Right lobe of liver (tissue), 6 donors: ENCODE results near the gene RELL1. TPM values are rescaled to one million over a fixed set of nuclear protein-coding genes. Genes with fewer than 3 reads are reported as not detected.

Source experiments
- ATAC-seq, 4 donors: fragments of 200-7000 bp; cut with Tn5 transposase; one replicate each; pipeline ENCODE4 v1.9.1; 2020; ENCODE audit warnings: mild to moderate bottlenecking in 4 of 4, moderate library complexity in 4 of 4
- DNase-seq, 3 donors: peaks; one replicate each; pipeline ENCODE4 v3.0.0-alpha.2; 2020
- H3K27ac ChIP-seq, 3 donors: fragments of 200-600 bp; one replicate each; pipeline ENCODE4 v1.8.0; 2022
- H3K27me3 ChIP-seq, 2 donors: fragments of 200-600 bp; one replicate each; pipeline ENCODE4 v1.8.0; 2022
- H3K36me3 ChIP-seq, 4 donors: fragments of 200-600 bp; sonication (generic) in 1 of 4; one replicate each; pipeline versions ENCODE4 v1.5.1 to v1.8.0; 2017 to 2022; ENCODE audit warnings: control low read depth in 1 of 4
- H3K4me1 ChIP-seq, 4 donors: fragments of 200-600 bp; sonication (generic) in 1 of 4; one replicate each; pipeline versions ENCODE4 v1.5.1 to v1.8.0; 2017 to 2022; ENCODE audit warnings: control low read depth in 1 of 4
- H3K4me3 ChIP-seq, 3 donors: fragments of 200-600 bp; one replicate each; pipeline ENCODE4 v1.8.0; 2022
- H3K9me3 ChIP-seq, 4 donors: fragments of 200-600 bp; sonication (generic) in 1 of 4; one replicate each; pipeline versions ENCODE4 v1.5.1 to v1.8.0; 2017 to 2022; ENCODE audit warnings: control low read depth in 1 of 4
- CTCF ChIP-seq, 4 donors: fragments of 200-600 bp in 3 of 4; fragments of 450-650 bp in 1 of 4; IDR thresholded peaks; one replicate each; pipeline versions ENCODE4 v1.5.1 to v1.8.0; 2016 to 2022; ENCODE audit warnings: antibody characterized with exemption in 4 of 4, mild to moderate bottlenecking in 2 of 4
- POLR2A ChIP-seq: fragments of 450-650 bp; IDR thresholded peaks from one replicate; pipeline ENCODE4 v1.6.1; 2017; ENCODE audit warnings: antibody characterized with exemption, mild to moderate bottlenecking
- WGBS: methylation state at CpG from one replicate; pipeline ENCODE4 v1.1.6; 2018; ENCODE audit warnings: low coverage, low lambda C conversion rate; ENCODE audit not compliant: insufficient coverage; ENCODE audit errors: missing lambda C conversion rate; 5-methylcytosine and 5-hydroxymethylcytosine counted together
- intact Hi-C, 2 donors: fragments of 100-400 bp; cut with DNase I; formaldehyde crosslinking; loops; one replicate each; pipeline versions ENCODE4 v1.11.2 to v1.14.1; 2022
- total RNA-seq, 6 experiments: library from RNA; depleted of rRNA in 2 of 6; stranded (reverse); fragments of >200 nt in 2 of 6; fragmentation: NEBNext Ultra II Directional in 3 of 6; extraction: Animal tissue kit (Norgen Biotek cat#: 25700) in 3 of 6; gene quantifications; one replicate each; pipeline versions ENCODE4 v1.1.0 to v1.2.4, GENCODE V29; 2016 to 2023
- donor health status: DM: no; HTN: yes; CAD: no.
- donor health status: DM: no; HTN: no; CAD: no.
- donor health status: DM: no; HTN: no; CAD: no.
- donor health status: DM: no; HTN: yes; CAD: no.
- donor health status: DM: no; HTN: yes; CAD: no.

Gene RELL1
- total RNA-seq, 6 experiments from 2014 or later, result 5.7 to 14.6 (median 7.8) TPM

DNA sequence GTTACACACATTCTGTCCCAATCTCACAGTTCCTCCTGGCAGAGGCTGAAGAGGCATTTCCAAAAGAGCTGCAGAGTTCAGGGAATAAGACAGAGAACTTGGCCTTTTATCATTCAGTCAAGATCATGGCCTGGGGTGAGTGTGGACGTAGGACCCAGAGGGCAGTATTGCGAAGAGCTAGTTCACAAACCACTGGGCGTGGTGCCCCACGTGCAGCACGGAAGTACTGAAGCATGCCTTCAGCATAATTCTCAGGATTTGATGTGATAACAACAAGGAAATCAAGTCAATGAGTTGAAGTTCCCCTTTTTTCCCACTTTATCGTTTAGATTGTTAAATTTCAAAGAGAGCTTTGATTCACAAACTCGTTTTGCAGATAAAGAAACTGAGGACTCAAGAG lies 117.7 kb downstream of the RELL1 start:
- Histone ChIP-seq H3K36me3 (peaks cover 0 to 2% (median 0%) of the 10 kb centered on the region in 4 donors), H3K4me3 (no peak overlapping the region), H3K4me1 (no peaks in the 10 kb centered on the region), H3K9me3 (no peaks in the 10 kb centered on the region), H3K27me3 (no peaks in the 10 kb centered on the region), H3K27ac (no peak overlapping the region)
- TF ChIP-seq CTCF (IDR thresholded peaks at IDR 0.05) (no peak), POLR2A (no peak)
- WGBS, result 49% methylated on average over 7 of the region's 7 CpGs
- no peak for ATAC-seq
- intact Hi-C loops, result loop anchor here in 1 of 2 donors (5.0 kb wide), 1 partner anchor 116 kb away; a partner anchor contains a TSS
- DNase-seq, result no peak

GRCh38 chr4:37567836-37568235 lies 118.3 kb downstream of the RELL1 start:
- intact Hi-C loops, result loop anchor here in 1 of 2 donors (5.0 kb wide), 1 partner anchor 116 kb away; a partner anchor contains a TSS
- ATAC-seq, result no peak
- Histone ChIP-seq H3K27me3 (no peaks in the 10 kb centered on the region), H3K4me1 (no peaks in the 10 kb centered on the region), H3K4me3 (no peak overlapping the region), H3K27ac (no peak overlapping the region), H3K9me3 (no peaks in the 10 kb centered on the region), H3K36me3 (peaks cover 0 to 8% (median 0%) of the 10 kb centered on the region in 4 donors)
- no peak for DNase-seq
- TF ChIP-seq POLR2A (no peak), CTCF (IDR thresholded peaks at IDR 0.05) (no peak)
- WGBS, result 33% methylated on average over 1 of the region's 2 CpGs

- Histone ChIP-seq H3K4me1 (no peaks in the 10 kb centered on the region), H3K36me3 (peaks cover 0 to 11% (median 0%) of the 10 kb centered on the region in 4 donors), H3K9me3 (no peaks in the 10 kb centered on the region), H3K4me3 (no peak overlapping the region), H3K27ac (no peak overlapping the region), H3K27me3 (no peaks in the 10 kb centered on the region)
- DNase-seq, result no peak
- no peak for TF ChIP-seq POLR2A
- no peak for TF ChIP-seq CTCF (IDR thresholded peaks at IDR 0.05)
- ATAC-seq, result no peak
- 86% methylated on average over 4 of the region's 4 CpGs for WGBS
- intact Hi-C loops, result no loop called here
Measured at GRCh38 chr4:37562592-37562991, 123.6 kb downstream of the RELL1 start.

- H3K4me3 ChIP-seq, result no peak overlapping the region
- H3K4me1 ChIP-seq, result no peaks in the 10 kb centered on the region
- WGBS, result 40% methylated on average over 1 of the region's 1 CpG
- intact Hi-C loops, result no loop called here
- no peak overlapping the region for H3K27ac ChIP-seq
- H3K27me3 ChIP-seq, result no peaks in the 10 kb centered on the region
- H3K9me3 ChIP-seq, result no peaks in the 10 kb centered on the region
- DNase-seq (no peak), ATAC-seq (no peak)
- H3K36me3 ChIP-seq, result peaks cover 0 to 11% (median 0%) of the 10 kb centered on the region in 4 donors
- TF ChIP-seq POLR2A (no peak), CTCF (IDR thresholded peaks at IDR 0.05) (no peak)
Measured at GRCh38 chr4:37561803-37562207, 124.4 kb downstream of the RELL1 start.
